ENCODE data around the gene PLAGL1.
"Not testable (repeated sequence)": the region's sequence is repeated elsewhere in the genome, so short reads cannot be mapped to it uniquely, and the experiment has no call there.

PLAGL1 gene

GRCh38 chr6:143939364-143939763, 68.7 kb downstream of the PLAGL1 start:
- no peak overlapping the region for H3K4me2 ChIP-seq
- no peak overlapping the region for H3K9ac ChIP-seq
- H3K4me3 ChIP-seq = no peak overlapping the region
- no peaks in the 10 kb centered on the region for H3K27me3 ChIP-seq
- no peaks in the 10 kb centered on the region for H3K36me3 ChIP-seq
- H3K27ac ChIP-seq = no peak overlapping the region
- H3K9me3 ChIP-seq (replicated peaks in 1 of 11) = peaks cover 0 to 3% (median 0%) of the 10 kb centered on the region in 11 experiments; a peak in 1 of 22 replicates
- peaks cover 0 to 7% (median 0%) of the 10 kb centered on the region in 10 experiments; a peak in 2 of 20 replicates for H3K4me1 ChIP-seq
- no peaks in the 10 kb centered on the region for H4K20me1 ChIP-seq
- TF ChIP-seq Cebpa-rat (IDR thresholded peaks at IDR 0.05) = no peak

GRCh38 chr6:143937668-143937970, 70.4 kb downstream of the PLAGL1 start:
- no peaks in the 10 kb centered on the region for H3K27me3 ChIP-seq
- no peak overlapping the region for H3K4me2 ChIP-seq
- peaks cover 0 to 11% (median 3%) of the 10 kb centered on the region in 11 experiments; a peak in 6 of 22 replicates for H3K9me3 ChIP-seq (replicated peaks in 1 of 11)
- peaks cover 0 to 7% (median 0%) of the 10 kb centered on the region in 10 experiments; a peak in 2 of 20 replicates for H3K4me1 ChIP-seq
- no peaks in the 10 kb centered on the region for H4K20me1 ChIP-seq
- no peaks in the 10 kb centered on the region for H3K36me3 ChIP-seq
- no peak overlapping the region for H3K27ac ChIP-seq
- no peak for TF ChIP-seq Cebpa-rat (IDR thresholded peaks at IDR 0.05)
- H3K4me3 ChIP-seq = no peak overlapping the region
- H3K9ac ChIP-seq = no peak overlapping the region

GRCh38 chr6:143936778-143937667, 71.0 kb downstream of the PLAGL1 start:
- Histone ChIP-seq H3K4me3 (no peak overlapping the region), H3K9ac (no peak overlapping the region), H3K27me3 (no peaks in the 10 kb centered on the region), H4K20me1 (no peaks in the 10 kb centered on the region), H3K36me3 (no peaks in the 10 kb centered on the region), H3K4me2 (no peak overlapping the region), H3K4me1 (peaks cover 0 to 7% (median 0%) of the 10 kb centered on the region in 10 experiments; a peak in 2 of 20 replicates), H3K27ac (no peak overlapping the region), H3K9me3 (replicated peaks in 1 of 11) (peaks cover 0 to 15% (median 5%) of the 10 kb centered on the region in 11 experiments; a peak in 8 of 22 replicates)
- TF ChIP-seq Cebpa-rat (IDR thresholded peaks at IDR 0.05) = no peak

- H4K20me1 ChIP-seq = no peaks in the 10 kb centered on the region
- no peak overlapping the region for H3K27ac ChIP-seq
- H3K4me1 ChIP-seq = peaks cover 0 to 7% (median 0%) of the 10 kb centered on the region in 10 experiments; a peak in 2 of 20 replicates
- no peaks in the 10 kb centered on the region for H3K27me3 ChIP-seq
- no peak overlapping the region for H3K4me2 ChIP-seq
- peaks cover 0 to 22% (median 7%) of the 10 kb centered on the region in 11 experiments; a peak in 10 of 22 replicates for H3K9me3 ChIP-seq (replicated peaks in 1 of 11)
- TF ChIP-seq Cebpa-rat (IDR thresholded peaks at IDR 0.05) = no peak
- H3K4me3 ChIP-seq = no peak overlapping the region
- no peaks in the 10 kb centered on the region for H3K36me3 ChIP-seq
- H3K9ac ChIP-seq = no peak overlapping the region
Measured at GRCh38 chr6:143936347-143936746, 71.7 kb downstream of the PLAGL1 start.

- peaks cover 0 to 7% (median 0%) of the 10 kb centered on the region in 10 experiments; a peak in 2 of 20 replicates for H3K4me1 ChIP-seq
- H3K36me3 ChIP-seq = no peaks in the 10 kb centered on the region
- no peak for TF ChIP-seq Cebpa-rat (IDR thresholded peaks at IDR 0.05)
Measured at GRCh38 chr6:143934867-143935266, 73.2 kb downstream of the PLAGL1 start.

GRCh38 chr6:143934331-143934730, 73.7 kb downstream of the PLAGL1 start:
- Histone ChIP-seq H3K36me3 (no peaks in the 10 kb centered on the region), H3K27me3 (no peaks in the 10 kb centered on the region), H3K4me2 (no peak overlapping the region), H3K4me3 (no peak overlapping the region), H3K27ac (no peak overlapping the region), H3K9me3 (replicated peaks in 1 of 11) (peaks cover 0 to 33% (median 8%) of the 10 kb centered on the region in 11 experiments; a peak in 11 of 22 replicates), H4K20me1 (no peaks in the 10 kb centered on the region), H3K9ac (no peak overlapping the region), H3K4me1 (peaks cover 0 to 7% (median 0%) of the 10 kb centered on the region in 10 experiments; a peak in 2 of 20 replicates)
- TF ChIP-seq Cebpa-rat (IDR thresholded peaks at IDR 0.05) = no peak

More at GRCh38 chr6:143934867-143935266, 73.2 kb downstream of the PLAGL1 start:
- Histone ChIP-seq H3K4me3 (no peak overlapping the region), H3K9ac (no peak overlapping the region), H3K27ac (no peak overlapping the region), H3K4me2 (no peak overlapping the region), H3K9me3 (replicated peaks in 1 of 11) (peaks cover 0 to 33% (median 8%) of the 10 kb centered on the region in 11 experiments; a peak in 11 of 22 replicates), H3K27me3 (no peaks in the 10 kb centered on the region), H4K20me1 (no peaks in the 10 kb centered on the region)

GRCh38 chr6:143929975-143930374, 78.1 kb downstream of the PLAGL1 start:
- Histone ChIP-seq H3K9me3 (replicated peaks in 1 of 11) (peaks cover 0 to 33% (median 9%) of the 10 kb centered on the region in 11 experiments; a peak in 11 of 22 replicates), H3K27ac (no peak overlapping the region), H3K4me2 (no peak overlapping the region), H3K36me3 (no peaks in the 10 kb centered on the region), H3K9ac (no peak overlapping the region), H4K20me1 (no peaks in the 10 kb centered on the region), H3K4me3 (no peak overlapping the region), H3K27me3 (no peaks in the 10 kb centered on the region), H3K4me1 (no peaks in the 10 kb centered on the region)
- no peak for TF ChIP-seq Cebpa-rat (IDR thresholded peaks at IDR 0.05)

- H3K27me3 ChIP-seq = no peaks in the 10 kb centered on the region
- H3K4me2 ChIP-seq = no peak overlapping the region
- H3K36me3 ChIP-seq = no peaks in the 10 kb centered on the region
- no peaks in the 10 kb centered on the region for H4K20me1 ChIP-seq
- H3K9me3 ChIP-seq (replicated peaks in 1 of 11) = peaks cover 0 to 33% (median 8%) of the 10 kb centered on the region in 11 experiments; a peak in 11 of 22 replicates
- no peak overlapping the region for H3K27ac ChIP-seq
- no peak for TF ChIP-seq Cebpa-rat (IDR thresholded peaks at IDR 0.05)
- H3K4me1 ChIP-seq = no peaks in the 10 kb centered on the region
- H3K4me3 ChIP-seq = no peak overlapping the region
- no peak overlapping the region for H3K9ac ChIP-seq
Measured at GRCh38 chr6:143928853-143929252, 79.2 kb downstream of the PLAGL1 start.

- H3K27me3 ChIP-seq, H3K9ac ChIP-seq: not testable (repeated sequence)
Measured at GRCh38 chr6:143917026-143917425, 91.0 kb downstream of the PLAGL1 start.

More at GRCh38 chr6:143917026-143917425, 91.0 kb downstream of the PLAGL1 start:
- H3K36me3 ChIP-seq, H3K4me2 ChIP-seq, H3K4me1 ChIP-seq, H4K20me1 ChIP-seq, H3K4me3 ChIP-seq, H3K27ac ChIP-seq: not testable (repeated sequence)
- H3K9me3 ChIP-seq (replicated peaks in 1 of 11) = peaks cover 29 to 58% (median 46%) of the 10 kb centered on the region in 11 experiments

All from BLaER1 treated with 17β-estradiol and CSF1 and Interleukin-3, amounts not matched to agents 10 nM and 100 nM (cell line).